Colonic mucosa (tissue), 4 donors: ENCODE results near the gene PTGES3L. TPM values are rescaled to one million over a fixed set of nuclear protein-coding genes. Genes with fewer than 3 reads are reported as not detected.
"Not testable (repeated sequence)": the region's sequence is repeated elsewhere in the genome, so short reads cannot be mapped to it uniquely, and the experiment has no call there.

ENCODE experiments used
- DNase-seq: peaks from one replicate; pipeline ENCODE4 v3.0.0-alpha.2; 2020
- H3K27ac ChIP-seq: fragments of 200-600 bp; one replicate; pipeline ENCODE4 v1.8.0; 2021
- H3K27me3 ChIP-seq: fragments of 200-600 bp; one replicate; pipeline ENCODE4 v1.8.0; 2021
- H3K36me3 ChIP-seq: fragments of 200-600 bp; one replicate; pipeline ENCODE4 v1.8.0; 2021
- H3K4me1 ChIP-seq: fragments of 200-600 bp; one replicate; pipeline ENCODE4 v1.8.0; 2021; ENCODE audit warnings: mild to moderate bottlenecking
- H3K4me3 ChIP-seq: fragments of 200-600 bp; one replicate; pipeline ENCODE4 v1.8.0; 2021
- H3K9ac ChIP-seq, 2 donors: one replicate each; pipeline ENCODE4 v1.7.0; 2013; ENCODE audit warnings: control low read depth in 2 of 2, low read depth in 2 of 2, low read length in 2 of 2
- H3K9me3 ChIP-seq: fragments of 200-600 bp; one replicate; pipeline ENCODE4 v1.8.0; 2021
- CTCF ChIP-seq: fragments of 200-600 bp; IDR thresholded peaks from one replicate; pipeline ENCODE4 v1.8.0; 2022; ENCODE audit warnings: antibody characterized with exemption, mild to moderate bottlenecking
- intact Hi-C: fragments of 100-400 bp; cut with DNase I; formaldehyde crosslinking; loops from one replicate; pipeline ENCODE4 v1.14.1; 2022
- total RNA-seq, 2 donors: library from RNA; stranded (reverse); fragmentation: NEBNext Ultra II Directional in 1 of 2; extraction: Animal tissue kit (Norgen Biotek cat#: 25700) in 1 of 2; gene quantifications; one replicate each; pipeline ENCODE4 v1.2.1, GENCODE V29; 2021
- donor health status: healthy.
- donor health status: DM: no; HTN: no; CAD: no.
- donor health status: DM: no; HTN: no; CAD: no.

PTGES3L gene
- total RNA-seq, 2 donors from 2014 or later = 1.5 to 2.4 TPM

GRCh38 chr17:42982266-42982665 is 2.4 kb upstream of the PTGES3L start:
- Histone ChIP-seq H3K9ac (peak overlapping the region in 1 of 2 donors; percentile 88), H3K4me3 (no peak overlapping the region), H3K9me3 (no peaks in the 10 kb centered on the region), H3K27ac (no peak overlapping the region), H3K4me1 (peaks cover 19% of the 10 kb centered on the region), H3K27me3 (no peaks in the 10 kb centered on the region), H3K36me3 (peaks cover 2% of the 10 kb centered on the region)
- intact Hi-C loops = no loop called here
- DNase-seq = no peak
- no peak for TF ChIP-seq CTCF

GRCh38 chr17:42980766-42981397 is 1.0 kb upstream of the PTGES3L start:
- intact Hi-C loops = no loop called here
- no peak for TF ChIP-seq CTCF

GRCh38 chr17:42980274-42980765 is 440 bp upstream of the PTGES3L start, which contains the start of gene RUNDC1:
Gene RUNDC1 (plus strand): TSS chr17:42980565. CDS start chr17:42980577, 12 bp downstream.
- Histone ChIP-seq H3K4me1 (peaks cover 19% of the 10 kb centered on the region), H3K36me3 (no peaks in the 10 kb centered on the region), H3K9ac (peak within 1 kb of the TSS; percentile 86 to 88), H3K27me3 (no peaks in the 10 kb centered on the region), H3K4me3 (peak within 1 kb of the TSS; percentile 96), H3K9me3 (no peaks in the 10 kb centered on the region), H3K27ac (peak within 1 kb of the TSS; percentile 97)
- peak; percentile 97 for DNase-seq
- intact Hi-C loops = no loop called here
- no peak for TF ChIP-seq CTCF

More at GRCh38 chr17:42980766-42981397, 1.0 kb upstream of the PTGES3L start:
- no peaks in the 10 kb centered on the region for H3K27me3 ChIP-seq
- DNase-seq = peak; percentile 75
- no peaks in the 10 kb centered on the region for H3K9me3 ChIP-seq
- peak overlapping the region; percentile 96 for H3K4me3 ChIP-seq
- H3K9ac ChIP-seq = peak overlapping the region; percentile 86 to 88
- H3K27ac ChIP-seq = peak overlapping the region; percentile 97
- H3K4me1 ChIP-seq = peaks cover 19% of the 10 kb centered on the region
- H3K36me3 ChIP-seq = no peaks in the 10 kb centered on the region

DNA sequence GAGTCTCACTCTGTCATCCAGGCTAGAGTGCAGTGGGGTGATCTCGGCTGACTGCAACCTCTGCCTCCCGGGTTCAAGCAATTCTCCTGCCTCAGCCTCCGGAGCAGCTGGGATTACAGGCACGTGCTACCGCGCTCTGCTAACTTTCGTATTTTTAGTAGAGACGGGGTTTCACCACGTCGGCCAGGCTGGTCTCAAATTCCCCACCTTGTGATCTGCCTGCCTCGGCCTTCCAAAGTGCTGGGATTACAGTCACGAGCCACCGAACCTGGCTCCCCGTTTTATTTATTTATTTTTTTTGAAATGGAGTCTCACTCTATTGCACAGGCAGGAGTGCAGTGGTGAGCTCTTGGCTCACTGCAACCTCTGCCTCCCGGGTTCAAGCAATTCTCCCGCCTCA is 4.2 kb downstream of the PTGES3L start:
- intact Hi-C loops, DNase-seq, H3K9me3 ChIP-seq: not testable (repeated sequence)

GRCh38 chr17:42975265-42975664 is 4.6 kb downstream of the PTGES3L start:
- H3K9me3 ChIP-seq = no peaks in the 10 kb centered on the region
- no peak overlapping the region for H3K27ac ChIP-seq
- intact Hi-C loops = no loop called here
- no peak for TF ChIP-seq CTCF
- H3K27me3 ChIP-seq = no peaks in the 10 kb centered on the region
- no peak overlapping the region for H3K4me3 ChIP-seq
- H3K4me1 ChIP-seq = peaks cover 10% of the 10 kb centered on the region
- no peaks in the 10 kb centered on the region for H3K36me3 ChIP-seq
- no peak overlapping the region for H3K9ac ChIP-seq
- DNase-seq = no peak

More for the DNA sequence above, 4.2 kb downstream of the PTGES3L start:
- not testable (repeated sequence) for H3K27ac ChIP-seq, H3K9ac ChIP-seq, H3K27me3 ChIP-seq, H3K4me3 ChIP-seq, H3K36me3 ChIP-seq
- peaks cover 10% of the 10 kb centered on the region for H3K4me1 ChIP-seq

GRCh38 chr17:42973323-42973722 is 6.6 kb downstream of the PTGES3L start:
- intact Hi-C loops, DNase-seq, H3K27ac ChIP-seq, H3K4me1 ChIP-seq, H3K9me3 ChIP-seq, H3K36me3 ChIP-seq, H3K4me3 ChIP-seq, H3K9ac ChIP-seq, H3K27me3 ChIP-seq: not testable (repeated sequence)
